ENCODE results near the gene SCYGR5. TPM values are rescaled to one million over a fixed set of nuclear protein-coding genes. Genes with fewer than 3 reads are reported as not detected.
"Not testable (repeated sequence)": the region's sequence is repeated elsewhere in the genome, so short reads cannot be mapped to it uniquely, and the experiment has no call there.

The SCYGR5 gene
- not detected for total RNA-seq

GRCh38 chr2:227666631-227667170 is at the start of gene SCYGR5:
Gene SCYGR5 (plus strand): TSS chr2:227666804. CDS start chr2:227666804, 0 bp downstream.
- DNase-seq (ENCODE audit: low spot score in 2 of 2); H3K4me3 ChIP-seq; H3K27ac ChIP-seq; H3K4me1 ChIP-seq; H3K9me3 ChIP-seq; H3K36me3 ChIP-seq; H3K27me3 ChIP-seq: not testable (repeated sequence)
- 90% methylated on average over 10 of the region's 13 CpGs for WGBS

DNA sequence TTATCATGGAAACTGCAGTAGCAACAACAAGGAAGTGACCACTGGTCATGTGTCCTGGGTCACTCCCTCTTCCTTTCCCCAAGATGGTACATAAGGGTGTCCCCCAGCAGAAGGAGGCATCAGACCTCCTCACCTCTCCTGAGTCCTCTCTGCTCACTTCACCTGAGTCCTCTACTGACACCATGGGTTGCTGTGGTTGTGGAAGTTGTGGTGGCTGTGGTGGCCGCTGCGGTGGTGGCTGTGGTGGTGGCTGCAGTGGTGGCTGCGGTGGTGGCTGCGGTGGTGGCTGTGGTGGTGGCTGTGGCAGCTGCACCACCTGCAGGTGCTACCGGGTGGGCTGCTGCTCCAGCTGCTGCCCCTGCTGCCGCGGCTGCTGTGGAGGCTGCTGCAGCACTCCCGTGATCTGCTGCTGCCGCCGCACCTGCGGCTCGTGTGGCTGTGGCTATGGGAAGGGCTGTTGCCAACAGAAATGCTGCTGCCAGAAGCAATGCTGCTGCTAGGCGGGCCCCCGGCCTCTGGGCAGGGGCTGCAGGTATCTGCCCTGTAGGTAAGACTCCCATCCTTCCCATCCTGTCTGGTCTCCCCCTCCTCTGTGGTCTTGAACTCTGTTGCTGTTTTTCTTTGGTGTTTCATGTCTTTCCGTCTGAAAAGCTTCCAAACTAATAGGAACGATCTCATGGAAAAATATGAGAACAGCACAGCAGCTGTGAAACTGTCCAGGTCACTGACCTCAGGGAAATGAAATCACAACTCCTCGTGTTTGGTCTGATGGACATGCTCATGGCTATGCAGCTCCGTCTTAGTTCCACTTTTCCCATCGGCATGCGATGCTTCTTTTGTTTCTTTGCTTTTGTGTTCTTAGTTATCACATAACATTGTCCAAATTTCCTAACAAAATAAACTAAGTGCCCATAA is 49.0 kb upstream of the SCYGR5 start, which contains the start of gene SCYGR4:
Gene SCYGR4 (plus strand): TSS at position 183 of the 915 bp plus-strand sequence. CDS start 0 bp downstream, at position 183.
- Histone ChIP-seq H3K27ac (no peak within 1 kb of the TSS), H3K36me3 (no peaks in the 10 kb centered on the region), H3K4me3 (no peak within 1 kb of the TSS), H3K9me3 (no peaks in the 10 kb centered on the region), H3K27me3 (no peaks in the 10 kb centered on the region), H3K4me1 (peaks cover 2% of the 10 kb centered on the region)
- no peak for TF ChIP-seq POLR2AphosphoS5 (IDR thresholded peaks at IDR 0.05)
- no peak for TF ChIP-seq EP300 (IDR thresholded peaks at IDR 0.05)
- no peak for TF ChIP-seq POLR2A (IDR thresholded peaks at IDR 0.05)
- no peak for TF ChIP-seq CTCF (IDR thresholded peaks at IDR 0.05)
- DNase-seq (ENCODE audit: low spot score in 2 of 2), result no peak
- 77% methylated on average over 19 of the region's 20 CpGs for WGBS

DNA sequence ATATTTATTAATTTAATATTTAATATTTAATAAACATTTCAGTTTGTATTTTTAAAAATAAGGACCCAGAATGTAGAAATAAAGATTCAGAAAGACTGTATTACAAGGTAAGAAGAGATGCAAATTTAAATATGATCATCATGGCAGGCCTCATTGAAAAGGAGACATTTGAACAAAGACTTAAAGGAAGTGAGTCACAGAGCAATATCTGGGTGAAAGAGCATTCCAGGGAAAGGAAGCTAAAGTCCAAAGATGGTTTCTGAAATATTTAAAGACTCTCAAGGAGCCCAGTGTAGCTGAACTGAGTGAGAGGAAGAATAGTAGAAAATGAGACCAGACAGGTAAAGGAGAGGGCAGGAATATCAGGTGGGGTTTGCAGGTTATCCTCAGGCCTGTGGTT is 43.4 kb upstream of the SCYGR5 start:
- Histone ChIP-seq H3K27ac (no peak overlapping the region), H3K4me3 (no peak overlapping the region), H3K27me3 (no peaks in the 10 kb centered on the region), H3K9me3 (no peaks in the 10 kb centered on the region), H3K4me1 (no peaks in the 10 kb centered on the region), H3K36me3 (no peaks in the 10 kb centered on the region)
- TF ChIP-seq POLR2AphosphoS5 (IDR thresholded peaks at IDR 0.05) (no peak), EP300 (IDR thresholded peaks at IDR 0.05) (no peak), POLR2A (IDR thresholded peaks at IDR 0.05) (no peak), CTCF (IDR thresholded peaks at IDR 0.05) (no peak)
- DNase-seq (ENCODE audit: low spot score in 2 of 2), result no peak

- no peak for DNase-seq (ENCODE audit: low spot score in 2 of 2)
- 73% methylated on average over 2 of the region's 2 CpGs for WGBS
- Histone ChIP-seq H3K36me3 (no peaks in the 10 kb centered on the region), H3K4me1 (no peaks in the 10 kb centered on the region), H3K9me3 (no peaks in the 10 kb centered on the region), H3K27ac (no peak overlapping the region), H3K4me3 (no peak overlapping the region), H3K27me3 (peaks cover 4% of the 10 kb centered on the region)
- TF ChIP-seq EP300 (IDR thresholded peaks at IDR 0.05), result no peak
Measured at GRCh38 chr2:227625420-227625819, 41.2 kb upstream of the SCYGR5 start.

DNA sequence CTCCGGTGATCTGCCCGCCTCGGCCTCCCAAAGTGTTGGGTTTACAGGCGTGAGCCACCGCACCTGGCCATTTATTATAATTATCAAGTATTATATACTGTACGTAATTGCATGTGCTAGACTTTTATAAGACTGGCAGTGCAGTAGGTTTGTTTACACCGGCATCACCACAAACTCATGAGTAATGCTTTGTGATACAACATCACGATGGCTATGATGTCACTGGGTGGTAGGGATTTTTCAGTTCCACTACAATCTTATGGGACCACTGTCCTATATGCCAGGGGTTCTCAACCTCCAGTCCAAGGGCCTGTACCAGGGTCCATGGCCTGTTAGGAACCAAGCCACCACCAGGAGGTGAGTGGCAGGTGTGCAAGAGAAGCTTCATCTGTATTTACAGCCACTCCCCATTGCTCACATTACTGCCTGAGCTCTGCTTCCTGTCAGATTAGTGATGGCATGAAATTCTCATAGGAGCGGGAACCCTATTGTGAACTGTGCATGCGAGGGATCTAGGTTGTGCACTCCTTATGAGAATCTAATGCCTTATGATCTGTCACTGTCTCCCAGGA is 39.9 kb upstream of the SCYGR5 start:
- TF ChIP-seq EP300 (IDR thresholded peaks at IDR 0.05) (no peak), POLR2AphosphoS5 (IDR thresholded peaks at IDR 0.05) (no peak), POLR2A (IDR thresholded peaks at IDR 0.05) (no peak)
- DNase-seq (ENCODE audit: low spot score in 2 of 2), result no peak
- H3K4me3 ChIP-seq, result no peak overlapping the region
- H3K36me3 ChIP-seq, result no peaks in the 10 kb centered on the region
- H3K27ac ChIP-seq, result no peak overlapping the region
- no peaks in the 10 kb centered on the region for H3K4me1 ChIP-seq
- H3K9me3 ChIP-seq, result no peaks in the 10 kb centered on the region
- 95% methylated on average over 10 of the region's 10 CpGs for WGBS
- peaks cover 4% of the 10 kb centered on the region for H3K27me3 ChIP-seq

- H3K9me3 ChIP-seq, result no peaks in the 10 kb centered on the region
- peaks cover 4% of the 10 kb centered on the region for H3K27me3 ChIP-seq
- no peaks in the 10 kb centered on the region for H3K4me1 ChIP-seq
- DNase-seq (ENCODE audit: low spot score in 2 of 2), result no peak
- WGBS, result 82% methylated on average over 3 of the region's 3 CpGs
- no peak overlapping the region for H3K4me3 ChIP-seq
- TF ChIP-seq CTCF (IDR thresholded peaks at IDR 0.05) (no peak), POLR2AphosphoS5 (IDR thresholded peaks at IDR 0.05) (no peak), EP300 (IDR thresholded peaks at IDR 0.05) (no peak), POLR2A (IDR thresholded peaks at IDR 0.05) (no peak)
- no peaks in the 10 kb centered on the region for H3K36me3 ChIP-seq
- H3K27ac ChIP-seq, result no peak overlapping the region
Measured at GRCh38 chr2:227627769-227628168, 38.8 kb upstream of the SCYGR5 start.

Data from suprapubic skin (tissue), 4 donors.